ENCODE data around the gene ATP6V0A4.
"Not testable (repeated sequence)": the region's sequence is repeated elsewhere in the genome, so short reads cannot be mapped to it uniquely, and the experiment has no call there.

ATP6V0A4 gene

DNA sequence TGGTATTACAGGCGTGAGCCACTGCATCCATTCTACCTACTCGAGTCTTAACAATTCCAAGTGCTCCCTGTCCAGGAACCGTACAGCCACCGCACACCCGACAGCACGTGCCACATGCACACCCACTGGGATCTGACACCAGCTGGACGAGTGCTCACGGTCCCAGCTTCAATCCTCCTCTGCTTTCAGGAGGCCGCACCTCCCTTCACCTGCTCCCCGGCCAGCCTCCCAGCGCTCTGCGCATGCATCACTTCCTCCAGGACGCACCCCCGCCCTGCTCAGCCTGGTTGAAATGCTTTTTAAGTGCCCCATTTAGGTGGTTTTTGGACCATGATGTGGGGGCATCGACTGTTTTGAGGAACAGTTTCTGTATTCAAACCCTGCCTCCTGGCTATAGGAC is 47.5 kb downstream of the ATP6V0A4 start:
- DNase-seq = no peak

DNA sequence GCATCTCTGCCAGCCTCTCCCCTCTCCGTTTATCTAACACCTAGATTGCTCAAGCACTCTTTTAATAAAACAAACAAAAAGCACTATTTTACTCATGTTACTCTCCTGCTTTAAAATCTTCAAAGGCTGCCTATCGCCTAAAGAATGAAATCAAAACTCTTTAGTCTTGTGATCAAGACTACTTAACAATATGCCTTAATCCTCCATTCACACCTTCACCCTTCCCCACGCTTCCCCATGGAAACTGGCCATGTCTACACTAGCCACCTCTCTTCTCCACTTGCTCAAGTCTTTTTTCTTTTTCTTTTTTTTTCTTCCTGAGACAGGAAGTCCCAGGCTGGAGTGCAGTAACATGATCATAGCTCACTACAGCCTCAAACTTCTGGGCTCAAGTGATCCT is 48.0 kb downstream of the ATP6V0A4 start:
- peak in 1 of 5 donors; percentile 29 for DNase-seq

DNA sequence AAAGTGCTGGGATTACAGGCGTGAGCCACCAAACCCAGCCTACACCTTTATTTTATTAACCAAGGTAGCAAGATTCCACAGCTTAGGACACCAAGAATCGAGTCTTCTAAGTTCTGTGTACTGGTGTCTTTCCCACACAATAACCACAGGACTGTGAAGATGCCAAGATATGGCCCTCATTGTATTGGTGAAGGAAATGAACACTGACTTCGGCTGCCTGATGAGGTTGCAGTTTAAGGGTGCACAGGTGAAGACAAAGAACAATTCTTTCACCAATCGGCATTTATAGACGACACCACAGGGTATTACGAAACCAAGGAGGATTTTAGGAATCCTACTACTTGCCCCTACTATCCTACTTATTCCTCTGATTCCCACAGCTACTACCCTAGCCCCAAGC is 49.3 kb downstream of the ATP6V0A4 start:
- DNase-seq = no peak

DNA sequence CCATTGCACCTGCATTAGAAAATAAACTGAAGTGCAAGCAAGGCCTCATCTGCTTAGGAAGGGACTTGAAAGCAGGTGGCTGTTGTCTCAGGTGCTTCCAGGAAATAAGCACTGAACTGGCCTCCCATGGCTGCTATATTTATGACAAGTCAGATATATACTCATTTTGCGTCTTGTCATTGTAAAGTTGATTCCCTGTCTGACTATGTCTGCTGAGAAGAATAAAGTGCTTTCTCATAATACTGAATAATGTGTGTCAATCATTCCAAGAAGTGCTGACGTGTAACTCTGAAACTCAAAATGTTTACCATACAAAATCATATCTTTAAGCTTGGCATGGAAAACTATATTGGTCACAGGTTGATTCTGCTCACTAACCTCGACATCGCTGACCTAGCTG is 51.9 kb downstream of the ATP6V0A4 start:
- DNase-seq = peak in 1 of 5 donors; percentile 91

DNA sequence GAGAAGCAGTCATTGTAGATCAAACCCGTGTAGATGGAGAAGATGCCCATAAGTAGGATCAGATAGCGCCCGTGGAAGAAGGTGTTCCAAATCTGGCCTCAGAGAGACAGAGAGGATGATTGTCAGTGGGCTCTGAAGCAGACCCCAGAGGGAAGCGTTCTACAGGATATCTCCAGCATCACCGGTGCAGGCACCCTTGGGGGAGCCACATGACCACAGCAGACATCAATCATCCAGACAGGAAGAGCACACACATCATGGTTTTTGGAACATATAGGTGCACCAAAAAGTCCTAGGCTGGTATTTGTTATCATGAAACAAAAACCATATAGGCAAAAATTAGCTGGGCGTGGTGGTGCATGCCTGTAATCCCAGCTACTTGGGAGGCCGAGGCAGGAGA is 52.8 kb downstream of the ATP6V0A4 start:
- DNase-seq = peak in 1 of 5 donors; percentile 64

DNA sequence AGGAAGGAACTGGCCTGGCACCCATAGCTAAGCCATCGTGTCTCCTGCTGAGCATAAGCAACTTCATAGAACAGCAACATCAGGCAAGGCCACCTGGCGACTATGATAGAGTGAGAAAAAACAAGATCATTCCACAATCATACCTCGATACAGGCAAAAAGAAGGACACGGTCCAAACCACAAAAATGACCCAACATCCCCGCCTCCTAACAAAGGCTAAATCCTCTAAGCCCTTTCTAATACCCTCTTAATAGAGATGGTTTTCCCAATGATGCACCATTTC is 56.6 kb downstream of the ATP6V0A4 start:
- no peak for DNase-seq

DNA sequence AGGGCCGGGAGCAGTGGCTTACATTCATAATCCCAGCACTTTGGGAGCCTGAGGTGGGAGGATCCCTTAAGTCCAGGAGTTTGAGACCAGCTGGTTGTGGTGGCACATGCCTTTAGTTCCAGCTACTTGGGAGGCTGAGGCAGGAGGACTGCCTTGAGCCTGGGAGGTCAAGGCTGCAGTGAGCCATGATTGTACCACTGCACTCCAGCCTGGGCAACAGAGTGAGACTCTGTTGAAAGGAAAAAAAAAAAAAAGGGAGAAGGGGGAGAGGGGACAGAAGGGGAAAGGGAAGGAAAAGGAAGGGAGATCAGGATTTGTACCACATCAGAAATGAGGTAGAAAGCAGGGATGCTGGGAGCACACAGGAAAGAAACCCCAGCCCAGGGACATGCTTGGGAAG is 58.1 kb downstream of the ATP6V0A4 start:
- DNase-seq = no peak

DNA sequence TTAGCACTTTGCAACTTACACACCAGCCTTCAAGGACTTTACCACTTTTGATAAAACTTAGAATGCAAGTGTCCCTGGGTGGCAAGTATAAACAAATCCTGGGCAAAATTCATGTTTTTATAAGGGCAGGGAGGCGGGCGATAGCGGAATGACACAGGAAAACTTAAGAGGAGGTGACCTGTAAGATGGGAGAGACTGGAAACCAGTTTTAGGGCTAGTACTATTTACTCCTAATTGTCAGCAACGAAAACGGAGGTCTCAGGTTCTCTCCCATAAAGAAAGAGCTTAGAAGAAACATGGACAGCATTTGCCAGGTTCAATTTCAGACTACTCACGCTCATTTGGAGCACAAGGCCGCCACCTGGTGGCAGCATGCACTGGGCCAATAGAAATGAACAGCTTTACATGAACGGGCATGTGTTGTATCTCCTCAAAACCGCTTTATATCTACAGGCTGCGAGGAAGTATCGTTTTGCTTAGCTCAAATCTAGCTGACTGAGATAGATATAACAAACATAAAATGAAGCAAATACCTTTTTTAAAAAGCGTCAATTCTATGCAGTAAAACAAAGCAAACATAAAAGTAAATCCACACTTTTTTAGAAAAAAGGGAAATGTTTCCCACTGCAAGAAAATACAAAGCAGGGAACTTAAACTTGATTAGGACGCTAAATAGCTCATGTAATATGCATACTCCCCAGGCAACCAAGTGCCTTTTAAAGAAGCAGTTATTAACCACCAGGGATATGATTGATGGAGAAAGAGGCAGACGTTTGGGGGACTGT is 59.3 kb downstream of the ATP6V0A4 start:
- DNase-seq = peak; percentile 52 to 89 (median 70)

DNA sequence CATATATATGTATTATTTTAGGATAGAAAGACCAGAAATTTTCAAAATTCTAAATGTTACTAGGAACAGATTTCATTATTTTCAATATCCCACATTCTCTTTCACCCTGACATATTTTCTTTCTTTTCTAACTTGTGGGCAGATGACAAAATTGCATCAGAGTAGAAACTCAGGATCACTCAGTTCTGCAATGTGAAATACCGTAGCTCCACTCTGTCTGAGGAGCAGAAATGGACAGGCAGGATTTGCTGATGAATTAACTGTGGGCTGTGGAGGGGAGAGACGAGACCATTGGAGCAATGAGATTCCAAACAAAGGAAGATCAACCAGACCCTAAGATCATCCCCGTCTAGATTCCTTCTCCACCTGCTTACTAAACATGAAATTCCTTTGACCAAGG is 59.9 kb downstream of the ATP6V0A4 start:
- DNase-seq = no peak

DNA sequence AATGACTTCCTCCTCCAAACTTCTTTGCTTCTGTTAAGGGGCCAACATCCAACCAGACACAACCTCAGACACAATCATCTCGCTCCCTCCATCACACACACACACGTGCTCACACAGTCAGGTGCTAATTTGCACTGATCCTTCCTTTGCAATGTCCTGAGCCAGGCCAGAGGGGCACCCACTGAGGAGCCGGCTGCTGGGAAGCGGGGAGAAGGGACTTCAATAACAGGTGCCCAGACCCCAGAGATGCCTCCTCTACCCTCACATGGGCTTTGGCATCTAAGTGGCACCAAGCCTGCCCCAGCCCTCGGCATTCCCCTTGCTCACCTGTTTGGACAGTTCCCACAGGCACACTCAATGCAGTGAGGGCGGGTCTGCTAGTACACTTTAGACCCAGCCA is 62.6 kb downstream of the ATP6V0A4 start:
- no peak for DNase-seq

DNA sequence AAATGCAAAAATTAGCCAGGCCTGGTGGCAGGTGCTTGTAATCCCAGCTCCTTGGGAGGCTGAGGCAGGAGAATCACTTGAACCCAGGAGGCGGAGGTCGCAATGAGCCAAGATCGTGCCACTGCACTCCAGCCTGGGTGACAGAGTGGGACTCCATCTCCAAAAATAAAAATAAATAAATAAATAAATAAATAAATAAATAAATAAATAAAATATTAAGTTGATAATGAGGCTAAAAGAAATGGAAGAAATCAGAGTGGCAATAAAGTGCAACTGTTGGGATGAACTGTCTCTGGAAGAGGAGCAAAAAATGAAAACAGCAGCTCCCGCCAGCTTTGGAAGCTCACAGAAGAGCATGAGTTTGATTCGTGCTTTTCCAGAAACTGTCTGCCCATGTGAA is 66.3 kb downstream of the ATP6V0A4 start:
- not testable (repeated sequence) for DNase-seq

DNA sequence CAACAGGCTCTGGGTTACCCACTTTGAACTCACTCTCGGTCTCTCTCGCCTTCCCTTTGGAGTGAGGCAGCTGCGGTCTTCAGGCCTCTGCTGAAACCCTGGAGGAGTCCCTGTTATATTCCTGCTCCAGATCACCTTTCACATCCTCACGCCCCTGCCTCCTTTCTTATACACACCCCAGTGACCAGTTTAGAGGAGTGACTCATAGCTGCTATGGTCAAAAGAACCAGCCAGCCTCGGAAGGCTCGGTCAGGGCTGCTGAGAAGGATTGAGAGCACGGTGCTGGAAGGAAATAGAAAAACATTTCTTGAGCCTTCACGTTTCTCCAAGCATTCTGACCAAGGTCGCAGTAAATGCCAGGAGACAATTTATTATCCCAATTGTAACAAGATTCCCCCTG is 68.6 kb downstream of the ATP6V0A4 start:
- DNase-seq = no peak

DNA sequence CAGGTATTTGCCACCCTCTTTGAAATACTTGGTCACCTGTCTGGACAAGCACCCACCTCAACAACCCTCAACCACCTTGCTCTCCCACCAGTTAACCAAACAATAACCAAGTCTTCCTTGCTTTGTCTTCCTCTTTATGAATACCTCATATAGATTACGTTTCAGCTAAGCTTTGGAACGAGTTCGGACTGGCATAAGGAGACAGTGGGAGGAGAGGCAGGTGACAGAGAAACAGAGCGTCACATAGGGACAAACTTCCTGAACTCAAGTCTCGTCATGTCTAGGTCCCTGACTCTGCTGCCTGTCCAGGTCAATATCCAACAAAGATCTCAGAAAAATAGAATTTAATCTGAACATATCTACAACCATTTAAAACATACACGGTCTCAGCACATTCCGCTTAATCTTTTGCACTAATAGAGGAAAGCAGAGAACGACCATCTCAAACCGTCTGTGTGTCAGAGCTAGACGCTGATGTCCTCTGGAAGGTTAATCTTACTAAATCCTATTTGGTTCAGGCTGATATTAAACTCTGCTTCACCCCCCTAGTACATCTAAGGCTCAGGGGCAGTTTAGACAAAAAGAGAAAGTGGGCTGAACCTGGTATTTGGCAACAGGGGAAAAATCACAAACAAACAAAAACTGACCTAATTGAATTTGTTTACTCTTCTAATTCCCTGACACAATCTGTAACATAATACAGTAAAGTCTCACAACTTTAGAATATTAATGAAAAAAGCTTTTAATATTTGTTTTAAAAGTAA is 70.5 kb downstream of the ATP6V0A4 start:
- DNase-seq = no peak

DNA sequence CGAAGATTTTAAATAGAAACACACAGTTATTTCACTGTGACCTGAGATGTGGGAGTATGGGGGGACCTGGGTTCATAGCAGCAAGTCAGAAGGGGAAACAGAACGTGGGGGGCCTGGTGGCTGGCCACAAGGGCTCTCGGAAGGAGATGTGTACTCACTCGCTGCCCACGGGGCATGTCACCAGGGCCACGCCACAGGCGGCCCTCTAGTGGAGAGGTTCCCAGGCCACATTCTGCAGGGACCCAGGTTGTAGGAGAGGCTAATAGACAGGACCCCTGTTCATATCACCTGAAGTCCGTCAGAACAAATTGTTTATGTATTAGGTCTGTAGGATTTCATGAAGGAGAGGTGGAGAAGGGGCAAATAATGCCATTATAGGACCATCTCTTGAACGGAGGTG is 71.7 kb downstream of the ATP6V0A4 start:
- no peak for DNase-seq

DNA sequence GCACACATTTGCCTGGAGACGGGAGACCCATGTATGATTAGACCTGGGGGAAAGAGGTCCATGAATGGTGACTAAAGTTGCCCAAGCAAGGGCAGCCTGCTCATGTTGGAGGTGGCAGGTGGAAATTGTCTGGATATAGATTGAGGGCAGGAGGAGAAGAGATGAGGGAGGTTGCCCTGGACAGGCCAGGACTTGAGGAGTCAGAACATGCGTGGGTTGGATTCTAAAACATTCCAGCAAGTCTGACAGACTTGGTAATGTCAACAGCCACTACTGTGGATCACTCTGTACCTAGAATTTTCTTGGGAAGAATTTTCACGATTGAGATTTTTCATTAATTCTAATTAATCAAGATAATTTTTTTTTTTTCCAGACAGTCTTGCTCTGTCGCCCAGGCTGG is 77.7 kb downstream of the ATP6V0A4 start:
- DNase-seq = no peak

DNA sequence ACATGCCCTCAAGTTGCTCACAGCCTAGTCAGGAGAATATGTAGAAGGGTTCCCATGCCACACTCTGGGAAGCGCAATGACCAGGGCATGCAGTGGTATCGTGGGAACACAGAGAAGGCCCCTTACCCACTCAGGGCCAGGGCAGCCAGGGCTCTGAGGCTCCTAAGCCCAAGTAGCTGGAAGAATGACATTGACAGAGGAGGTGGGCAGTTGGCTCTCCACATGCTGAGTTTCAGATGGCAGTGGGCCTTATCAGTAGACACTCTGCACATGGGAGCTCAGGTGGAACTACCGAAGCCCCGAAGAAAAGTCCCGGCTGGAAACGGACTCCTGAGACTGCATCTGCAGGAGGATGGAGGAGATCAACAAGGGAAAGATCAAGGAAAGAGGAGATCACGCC is 81.1 kb downstream of the ATP6V0A4 start:
- no peak for DNase-seq

DNA sequence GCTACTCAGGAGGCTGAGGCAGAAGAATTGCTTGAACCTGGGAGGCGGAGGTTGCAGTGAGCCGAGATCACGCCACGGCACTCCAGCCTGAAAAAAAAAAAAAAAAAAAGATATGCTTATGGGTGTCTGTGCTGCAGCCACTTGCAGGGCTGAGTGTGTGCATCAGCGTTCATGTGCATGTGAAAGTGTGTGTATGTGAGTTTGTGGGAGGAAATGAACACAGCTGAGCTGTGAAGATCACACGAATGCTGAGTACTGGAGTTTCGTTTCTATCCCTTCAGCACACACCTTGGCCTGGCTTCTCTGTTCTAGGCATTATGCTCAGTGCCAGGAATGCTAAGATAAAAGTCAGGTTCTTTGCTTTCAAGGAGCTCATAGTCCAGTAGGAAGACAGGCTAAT is 84.8 kb downstream of the ATP6V0A4 start:
- DNase-seq = peak in 1 of 5 donors; percentile 70

DNA sequence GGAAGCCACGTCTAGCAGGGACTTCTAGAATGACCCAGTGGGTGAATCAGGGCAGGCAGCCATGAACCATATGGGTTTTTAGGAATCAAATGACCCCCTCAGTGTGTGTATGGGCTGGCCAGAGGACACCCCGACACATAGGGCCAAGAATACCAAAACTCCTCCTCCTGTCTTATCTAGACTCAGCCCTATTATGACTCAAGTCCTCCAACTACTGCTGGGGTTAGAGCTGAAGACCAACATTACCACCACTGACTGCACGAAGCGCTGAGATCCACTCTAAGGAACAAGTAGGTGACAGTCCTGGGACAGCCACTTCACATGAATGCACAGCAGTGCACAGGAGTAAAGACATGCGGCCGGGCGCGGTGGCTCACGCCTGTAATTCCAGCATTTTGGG is 85.3 kb downstream of the ATP6V0A4 start:
- DNase-seq = no peak

DNA sequence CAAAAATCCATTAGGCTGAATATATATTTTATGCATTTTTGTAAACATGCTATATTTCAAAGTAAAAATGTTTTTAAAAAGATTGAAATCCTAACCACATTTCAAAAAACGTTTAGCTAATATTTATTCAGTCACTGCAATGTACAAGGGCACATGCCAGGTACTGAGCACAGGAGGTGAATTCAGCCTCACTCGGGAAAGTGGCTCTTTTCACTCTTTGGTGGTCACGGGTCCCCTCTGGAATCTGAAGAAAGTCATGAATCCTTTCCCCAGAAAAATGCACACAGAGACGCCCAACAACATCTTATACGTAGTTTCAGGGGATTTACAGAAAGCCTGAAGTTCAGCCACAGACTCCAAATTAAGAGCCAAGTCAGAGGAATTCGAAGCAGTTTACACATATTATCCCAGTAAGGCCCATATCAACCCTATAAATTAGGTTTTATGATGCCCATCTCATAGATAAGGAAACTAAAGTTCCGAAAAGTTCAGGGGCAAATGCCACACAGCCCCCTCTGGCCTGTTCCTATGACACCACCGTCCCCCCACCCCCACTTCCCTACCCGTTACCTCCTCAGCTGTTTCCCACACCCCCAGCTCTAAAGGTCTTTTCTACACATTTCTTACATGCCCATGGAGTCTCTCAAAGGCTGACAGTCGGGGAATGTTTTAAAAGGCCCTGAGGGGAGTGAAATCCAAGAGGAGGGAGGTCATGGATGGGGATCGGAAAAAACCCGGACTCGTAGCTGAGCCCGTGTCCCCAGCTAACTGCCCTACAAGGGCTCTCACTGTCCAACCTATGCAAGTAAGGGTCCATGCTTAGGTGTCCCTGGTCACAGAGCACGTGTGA is 87.2 kb downstream of the ATP6V0A4 start:
- DNase-seq = no peak

DNA sequence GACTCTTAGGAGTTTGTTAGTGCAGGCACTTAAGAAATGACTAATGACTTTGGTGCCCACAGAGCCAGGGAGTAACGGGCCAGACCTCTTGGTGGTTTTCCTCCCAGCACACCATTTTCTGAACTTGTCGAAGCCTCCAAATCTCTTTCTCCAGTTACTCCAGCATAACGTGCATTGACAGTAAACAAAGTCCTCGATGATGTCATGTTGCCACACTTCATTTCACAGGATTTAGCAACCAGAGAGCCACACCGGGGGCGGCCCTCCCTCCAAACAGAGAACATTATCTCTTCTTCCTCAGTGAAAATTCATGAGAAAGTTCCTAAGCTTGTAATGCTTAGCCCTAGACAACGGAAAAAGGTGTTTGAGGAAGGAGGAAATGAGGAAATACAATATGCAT is 92.8 kb downstream of the ATP6V0A4 start:
- DNase-seq = no peak

DNA sequence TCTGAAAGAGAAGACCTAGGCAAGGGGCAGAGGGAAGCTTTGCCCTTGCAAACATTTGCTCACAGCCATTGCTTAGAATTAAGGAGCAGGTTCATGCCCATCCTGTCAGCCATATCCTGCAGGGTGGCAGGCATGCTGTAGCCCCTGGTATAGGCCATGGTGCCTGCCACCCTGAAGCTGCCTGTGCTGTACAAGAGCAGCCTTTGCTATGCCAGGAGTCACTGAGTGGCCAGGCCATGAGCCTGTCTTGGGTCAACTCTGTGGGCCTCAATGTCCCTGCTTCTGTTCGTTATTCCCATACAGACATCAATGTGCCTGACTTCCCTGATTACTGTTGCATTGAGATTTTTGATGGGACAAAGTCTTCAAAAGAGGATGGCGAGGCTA is 96.5 kb downstream of the ATP6V0A4 start:
- DNase-seq = no peak

DNA sequence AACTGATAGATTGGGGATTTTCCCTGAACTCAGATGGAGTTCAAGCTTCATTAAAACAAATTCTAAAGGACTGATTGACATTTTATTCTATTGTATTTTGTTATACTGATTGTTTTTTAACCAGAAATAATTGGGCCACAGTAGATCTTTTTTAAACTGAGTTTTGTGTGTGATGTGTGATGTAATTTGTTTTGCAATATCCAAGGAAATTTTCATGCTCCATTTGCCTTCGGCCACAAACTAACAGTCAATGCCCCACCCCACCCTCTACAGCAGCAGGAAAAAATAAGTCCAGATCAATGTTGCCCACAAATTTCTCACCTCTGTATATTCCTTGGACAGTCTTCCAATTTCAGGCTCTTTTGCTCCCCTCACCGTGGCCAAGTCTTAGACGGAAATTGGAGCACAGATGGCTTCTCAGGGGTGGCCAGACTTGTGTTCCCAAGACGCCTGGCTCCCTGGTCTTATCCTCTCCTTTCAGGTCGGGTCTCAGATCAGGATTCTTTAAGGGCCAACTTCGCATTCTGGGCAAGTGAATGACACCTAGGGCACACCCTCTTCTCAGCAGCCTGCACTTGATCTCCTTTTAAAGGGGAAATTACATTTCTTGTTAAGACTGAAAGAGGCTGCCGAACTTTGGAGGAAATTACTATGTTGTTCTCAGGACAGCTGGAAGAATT is 97.0 kb downstream of the ATP6V0A4 start, which contains the start of gene SVOPL:
TSS of gene SVOPL (minus strand) at position 506 of the 680 bp plus-strand sequence. CDS start 22,317 bp downstream, outside the sequence.
- DNase-seq = no peak

DNA sequence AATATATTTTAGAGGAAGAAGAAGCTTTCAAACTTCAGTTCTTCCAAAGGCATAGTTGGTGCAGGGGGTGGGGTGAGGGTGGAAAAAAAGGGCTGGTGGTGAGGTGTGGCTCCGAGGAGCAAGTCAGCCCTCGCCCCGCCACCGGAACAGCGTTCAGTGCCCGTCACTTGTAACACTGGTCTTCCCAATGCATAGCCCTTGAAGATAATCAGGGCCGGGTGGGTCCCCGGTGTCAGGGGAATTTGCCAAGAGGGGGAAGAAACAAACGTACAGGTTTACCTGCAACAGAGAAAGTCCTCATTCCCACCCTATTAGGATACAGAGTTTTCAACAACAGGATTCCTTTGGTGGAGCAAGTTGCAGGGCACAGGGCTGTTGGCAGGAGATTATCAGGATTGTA is 98.3 kb downstream of the ATP6V0A4 start:
- DNase-seq = no peak
